Tongue (tissue), 1 donor: Measurements from ENCODE around the gene ENPP4. TPM values are rescaled to one million over a fixed set of nuclear protein-coding genes. Genes with fewer than 3 reads are reported as not detected.

Experiments
- total RNA-seq: library from RNA; depleted of rRNA; stranded (reverse); fragments of >200 nt; gene quantifications from one replicate; pipeline ENCODE4 v1.2.3, GENCODE V29; 2014

The ENPP4 gene
- total RNA-seq, 1 donor from 2014 or later = 44.0 TPM

Other genes with a start within 250 kb of the ENPP4 start
- 18.1 TPM for gene CLIC5, start 114.1 kb upstream of the ENPP4 start, total RNA-seq
- 9.6 TPM for gene ENPP5, start 41.0 kb downstream of the ENPP4 start, total RNA-seq